Ascending aorta (tissue), 2 donors: ENCODE data around the gene TNRC18. TPM values are rescaled to one million over a fixed set of nuclear protein-coding genes. Genes with fewer than 3 reads are reported as not detected.
A peak's percentile ranks its signal among the peaks of the same experiment; 100 is the strongest.

ENCODE experiments used
- DNase-seq, 2 donors: peaks; one replicate each; pipeline ENCODE4 v3.0.0-alpha.2; 2019; ENCODE audit warnings: low spot score in 2 of 2
- H3K27ac ChIP-seq, 2 donors: fragments of 200-600 bp; sonication (generic); one replicate each; pipeline ENCODE4 v1.5.1; 2016 to 2017; ENCODE audit warnings: mild to moderate bottlenecking in 1 of 2
- H3K27me3 ChIP-seq: fragments of 200-600 bp; sonication (generic); one replicate; pipeline ENCODE4 v1.5.1; 2017
- H3K36me3 ChIP-seq, 2 donors: fragments of 200-600 bp; sonication (generic); one replicate each; pipeline ENCODE4 v1.5.1; 2016
- H3K4me1 ChIP-seq, 2 donors: fragments of 200-600 bp; sonication (generic); one replicate each; pipeline ENCODE4 v1.5.1; 2016 to 2017; ENCODE audit warnings: mild to moderate bottlenecking in 1 of 2
- H3K4me3 ChIP-seq, 2 donors: fragments of 200-600 bp; sonication (generic); one replicate each; pipeline ENCODE4 v1.5.1; 2016 to 2017; ENCODE audit warnings: mild to moderate bottlenecking in 1 of 2
- H3K9me3 ChIP-seq, 2 donors: fragments of 200-600 bp; sonication (generic); one replicate each; pipeline ENCODE4 v1.5.1; 2016
- intact Hi-C: fragments of 100-400 bp; cut with DNase I; formaldehyde crosslinking; loops from one replicate; pipeline ENCODE4 v1.15.1; 2023
- total RNA-seq: library from RNA; depleted of rRNA; stranded (reverse); fragments of >200 nt; gene quantifications from one replicate; pipeline ENCODE4 v1.1.0, GENCODE V29; 2016
- TF ChIP-seq, protein P1 (sequence below), 3 experiments: fragments of 200-600 bp in 2 of 3; fragments of 450-650 bp in 1 of 3; sonication (generic) in 2 of 3; IDR thresholded peaks; one replicate each; pipeline ENCODE4 v1.5.1; 2016 to 2019; ENCODE audit warnings: antibody characterized with exemption in 3 of 3, mild to moderate bottlenecking in 1 of 3, moderate library complexity in 1 of 3

The TNRC18 gene
- total RNA-seq, 1 donor from 2014 or later: 240 TPM

DNA sequence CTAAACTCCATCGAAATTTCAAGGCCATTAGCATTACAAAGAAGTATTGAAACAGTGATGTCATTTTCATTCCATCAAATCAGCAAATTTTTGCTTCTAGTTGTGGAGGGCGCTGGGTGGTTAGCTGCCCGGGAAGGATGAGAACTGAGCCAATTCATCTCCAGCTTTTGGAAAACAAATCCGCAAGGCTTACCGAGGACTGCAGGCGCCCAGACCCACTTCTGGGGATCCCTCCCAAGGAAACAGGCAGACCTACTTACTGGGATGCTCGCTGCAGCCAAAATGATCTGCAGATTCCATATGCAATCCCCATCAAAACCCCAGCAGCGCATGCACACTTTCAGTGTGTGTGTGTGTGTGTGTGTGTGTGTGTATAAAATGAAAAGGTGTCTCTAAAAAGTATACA, 19.2 kb downstream of the TNRC18 start:
- intact Hi-C loops: no loop called here
- TF ChIP-seq, protein P1, sequence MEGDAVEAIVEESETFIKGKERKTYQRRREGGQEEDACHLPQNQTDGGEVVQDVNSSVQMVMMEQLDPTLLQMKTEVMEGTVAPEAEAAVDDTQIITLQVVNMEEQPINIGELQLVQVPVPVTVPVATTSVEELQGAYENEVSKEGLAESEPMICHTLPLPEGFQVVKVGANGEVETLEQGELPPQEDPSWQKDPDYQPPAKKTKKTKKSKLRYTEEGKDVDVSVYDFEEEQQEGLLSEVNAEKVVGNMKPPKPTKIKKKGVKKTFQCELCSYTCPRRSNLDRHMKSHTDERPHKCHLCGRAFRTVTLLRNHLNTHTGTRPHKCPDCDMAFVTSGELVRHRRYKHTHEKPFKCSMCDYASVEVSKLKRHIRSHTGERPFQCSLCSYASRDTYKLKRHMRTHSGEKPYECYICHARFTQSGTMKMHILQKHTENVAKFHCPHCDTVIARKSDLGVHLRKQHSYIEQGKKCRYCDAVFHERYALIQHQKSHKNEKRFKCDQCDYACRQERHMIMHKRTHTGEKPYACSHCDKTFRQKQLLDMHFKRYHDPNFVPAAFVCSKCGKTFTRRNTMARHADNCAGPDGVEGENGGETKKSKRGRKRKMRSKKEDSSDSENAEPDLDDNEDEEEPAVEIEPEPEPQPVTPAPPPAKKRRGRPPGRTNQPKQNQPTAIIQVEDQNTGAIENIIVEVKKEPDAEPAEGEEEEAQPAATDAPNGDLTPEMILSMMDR (IDR thresholded peaks at IDR 0.05): no peak
- no peaks in the 10 kb centered on the region for H3K9me3 ChIP-seq
- no peaks in the 10 kb centered on the region for H3K27me3 ChIP-seq
- no peak for DNase-seq
- H3K27ac ChIP-seq: peak overlapping the region; percentile 24 to 34
- no peak overlapping the region for H3K4me3 ChIP-seq
- peaks cover 6 to 29% of the 10 kb centered on the region in 2 donors for H3K4me1 ChIP-seq
- H3K36me3 ChIP-seq: peaks cover 0 to 30% of the 10 kb centered on the region in 2 donors

DNA sequence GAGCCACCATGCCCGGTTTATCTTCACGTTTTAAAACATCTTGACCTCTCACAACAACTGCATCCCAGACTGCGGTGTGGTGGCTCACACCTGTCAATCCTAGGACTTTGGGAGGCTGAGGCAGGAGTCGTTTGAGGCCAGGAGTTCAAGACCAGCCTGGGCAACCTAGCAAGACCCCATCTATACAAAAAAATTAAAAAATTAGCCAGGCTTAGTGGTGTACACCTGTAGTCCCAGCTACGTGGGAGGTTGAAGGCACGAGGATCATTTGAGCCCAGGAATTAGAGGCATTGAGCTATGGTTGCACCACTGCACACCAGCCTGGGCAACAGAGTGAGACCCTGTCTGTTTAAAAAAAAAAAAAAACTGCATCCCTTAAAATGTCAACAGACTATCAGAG, 20.2 kb downstream of the TNRC18 start:
- H3K27me3 ChIP-seq: no peaks in the 10 kb centered on the region
- intact Hi-C loops: no loop called here
- peaks cover 0 to 30% of the 10 kb centered on the region in 2 donors for H3K36me3 ChIP-seq
- DNase-seq: no peak
- H3K27ac ChIP-seq: no peak overlapping the region
- H3K4me1 ChIP-seq: peaks cover 6 to 28% of the 10 kb centered on the region in 2 donors
- H3K4me3 ChIP-seq: no peak overlapping the region
- no peaks in the 10 kb centered on the region for H3K9me3 ChIP-seq
- TF ChIP-seq, protein P1 (IDR thresholded peaks at IDR 0.05): no peak

DNA sequence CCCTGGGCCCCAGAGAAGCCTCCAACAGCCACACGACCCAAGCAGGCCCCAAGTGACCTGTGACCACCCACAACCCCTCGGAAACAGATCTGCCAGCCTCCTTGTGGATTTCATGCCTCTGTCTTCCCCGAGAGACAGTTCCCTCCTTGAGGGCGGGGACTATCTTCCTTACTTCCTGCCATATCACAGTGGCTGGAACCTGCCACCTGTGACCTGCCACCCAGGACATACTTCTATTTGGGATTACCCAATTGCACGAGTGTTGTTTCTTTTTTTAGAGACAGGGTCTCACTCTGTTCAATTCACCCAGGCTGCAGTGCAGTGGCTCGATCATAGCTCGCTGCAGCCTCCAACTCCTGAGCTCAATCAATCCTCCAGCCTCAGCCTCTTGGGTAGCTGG, 25.9 kb downstream of the TNRC18 start:
- H3K4me3 ChIP-seq: peak overlapping the region in 1 of 2 donors; percentile 53
- H3K4me1 ChIP-seq: peaks cover 4 to 20% of the 10 kb centered on the region in 2 donors
- intact Hi-C loops: no loop called here
- no peaks in the 10 kb centered on the region for H3K9me3 ChIP-seq
- H3K27me3 ChIP-seq: no peaks in the 10 kb centered on the region
- no peak for DNase-seq
- H3K27ac ChIP-seq: peak overlapping the region; percentile 64 to 75
- TF ChIP-seq, protein P1 (IDR thresholded peaks at IDR 0.05): no peak
- peaks cover 17 to 29% of the 10 kb centered on the region in 2 donors for H3K36me3 ChIP-seq

DNA sequence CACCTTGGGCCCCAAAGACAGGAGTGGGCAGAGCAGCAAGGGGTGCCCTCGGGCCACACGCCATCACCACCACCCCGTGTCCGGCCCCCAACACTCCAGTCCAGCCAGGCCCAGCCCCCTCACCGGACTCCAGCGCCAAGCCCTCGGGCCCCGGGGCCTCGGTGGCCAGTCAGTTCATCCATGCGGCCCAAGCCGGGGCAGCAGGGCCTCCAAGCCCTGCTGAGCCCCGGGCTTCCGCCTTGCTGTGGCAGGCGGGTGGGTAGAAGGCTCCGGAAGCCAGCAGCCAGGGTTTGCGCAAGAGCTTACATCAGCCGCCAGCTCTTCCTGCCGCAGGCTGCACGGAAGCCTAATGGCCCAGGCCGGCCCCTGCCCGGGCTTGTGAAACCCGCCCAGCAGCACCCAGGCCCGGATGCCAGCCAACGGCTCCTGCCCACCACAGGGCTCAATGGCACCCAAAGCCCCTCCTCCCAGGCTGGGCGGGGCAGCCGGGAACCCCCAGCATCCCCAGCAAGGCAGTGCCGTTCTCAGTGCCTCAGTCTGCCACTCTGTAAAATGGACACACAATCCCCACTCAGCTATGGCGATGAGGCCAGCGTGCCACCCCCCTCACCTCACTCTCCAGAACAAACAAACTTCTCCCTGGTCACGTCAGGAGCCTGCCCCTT, 26.5 kb downstream of the TNRC18 start:
- TF ChIP-seq, protein P1 (IDR thresholded peaks at IDR 0.05): no peak
- intact Hi-C loops: no loop called here
- Histone ChIP-seq H3K36me3 (peaks cover 19 to 33% of the 10 kb centered on the region in 2 donors), H3K27me3 (no peaks in the 10 kb centered on the region), H3K27ac (peak overlapping the region; percentile 64 to 75), H3K4me1 (peaks cover 4 to 20% of the 10 kb centered on the region in 2 donors), H3K9me3 (no peaks in the 10 kb centered on the region), H3K4me3 (peak overlapping the region; percentile 31 to 53)
- peak; percentile 67 to 92 for DNase-seq

DNA sequence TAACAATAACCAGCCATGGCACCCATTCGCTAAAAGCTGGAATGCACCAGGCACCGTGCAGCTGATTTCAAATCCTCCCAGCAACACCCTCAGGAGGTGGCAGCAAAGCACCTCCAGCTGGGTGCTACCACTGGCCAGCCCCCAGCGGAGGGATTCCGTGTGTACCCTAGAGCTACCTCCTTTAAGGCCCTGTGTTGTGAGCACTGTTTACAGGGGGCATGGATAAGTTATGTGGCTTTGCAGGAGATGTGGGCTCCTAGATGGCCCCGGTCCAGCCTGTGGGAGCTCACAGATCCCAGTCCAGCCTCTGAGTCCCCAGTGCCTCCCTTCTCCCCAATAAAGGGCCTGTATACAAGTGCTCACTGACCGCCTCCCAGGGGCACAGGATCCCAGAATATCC, 27.1 kb downstream of the TNRC18 start:
- H3K27me3 ChIP-seq: no peaks in the 10 kb centered on the region
- H3K36me3 ChIP-seq: peaks cover 25 to 37% of the 10 kb centered on the region in 2 donors
- H3K27ac ChIP-seq: peak overlapping the region; percentile 64 to 75
- DNase-seq: no peak
- H3K9me3 ChIP-seq: no peaks in the 10 kb centered on the region
- intact Hi-C loops: no loop called here
- peak overlapping the region; percentile 31 to 53 for H3K4me3 ChIP-seq
- H3K4me1 ChIP-seq: peaks cover 4 to 20% of the 10 kb centered on the region in 2 donors
- TF ChIP-seq, protein P1 (IDR thresholded peaks at IDR 0.05): peak in 1 of 3 experiments; percentile 42
